ENCODE measurements around the gene CERCAM.

DNA sequence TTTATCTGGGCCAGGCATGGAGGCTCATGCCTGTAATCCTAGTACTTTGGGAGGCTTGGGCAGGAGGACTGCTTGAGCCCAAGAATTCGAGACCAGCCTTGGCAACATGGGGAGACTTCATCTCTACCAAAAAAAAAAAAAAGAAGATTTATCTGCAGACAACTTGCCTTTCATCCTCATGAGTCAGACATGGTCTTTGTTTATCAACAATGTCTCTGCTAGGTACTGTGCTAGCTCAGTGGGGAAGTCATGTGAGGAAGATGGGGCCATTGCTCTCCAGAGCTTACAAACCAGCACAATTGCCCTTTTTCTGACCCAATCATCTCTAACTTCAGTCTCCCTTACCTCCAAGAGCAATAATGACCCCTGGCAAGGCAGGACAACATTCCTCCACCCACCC, 47.9 kb upstream of the CERCAM start:
- TF ChIP-seq, protein P1, sequence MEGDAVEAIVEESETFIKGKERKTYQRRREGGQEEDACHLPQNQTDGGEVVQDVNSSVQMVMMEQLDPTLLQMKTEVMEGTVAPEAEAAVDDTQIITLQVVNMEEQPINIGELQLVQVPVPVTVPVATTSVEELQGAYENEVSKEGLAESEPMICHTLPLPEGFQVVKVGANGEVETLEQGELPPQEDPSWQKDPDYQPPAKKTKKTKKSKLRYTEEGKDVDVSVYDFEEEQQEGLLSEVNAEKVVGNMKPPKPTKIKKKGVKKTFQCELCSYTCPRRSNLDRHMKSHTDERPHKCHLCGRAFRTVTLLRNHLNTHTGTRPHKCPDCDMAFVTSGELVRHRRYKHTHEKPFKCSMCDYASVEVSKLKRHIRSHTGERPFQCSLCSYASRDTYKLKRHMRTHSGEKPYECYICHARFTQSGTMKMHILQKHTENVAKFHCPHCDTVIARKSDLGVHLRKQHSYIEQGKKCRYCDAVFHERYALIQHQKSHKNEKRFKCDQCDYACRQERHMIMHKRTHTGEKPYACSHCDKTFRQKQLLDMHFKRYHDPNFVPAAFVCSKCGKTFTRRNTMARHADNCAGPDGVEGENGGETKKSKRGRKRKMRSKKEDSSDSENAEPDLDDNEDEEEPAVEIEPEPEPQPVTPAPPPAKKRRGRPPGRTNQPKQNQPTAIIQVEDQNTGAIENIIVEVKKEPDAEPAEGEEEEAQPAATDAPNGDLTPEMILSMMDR (IDR thresholded peaks at IDR 0.05; ENCODE audit: low read length): no peak
- no peak for TF ChIP-seq EZH2 (IDR thresholded peaks at IDR 0.05; ENCODE audit: borderline replicate concordance, low read length)
